Suppressor macrophage (primary cell): Measurements from ENCODE around the gene CATSPERZ.
A peak's percentile ranks its signal among the peaks of the same experiment; 100 is the strongest.

ENCODE experiments used
- DNase-seq, 4 experiments: peaks; one replicate each; pipeline ENCODE4 v3.0.0-alpha.2; 2020 to 2022

CATSPERZ gene

GRCh38 chr11:64285885-64286800, 14.0 kb upstream of the CATSPERZ start:
- peak in 1 of 4 experiments; percentile 14 for DNase-seq

- DNase-seq, result no peak
Measured at GRCh38 chr11:64286801-64287159, 13.4 kb upstream of the CATSPERZ start.

GRCh38 chr11:64287676-64288352, 12.3 kb upstream of the CATSPERZ start:
- no peak for DNase-seq

DNA sequence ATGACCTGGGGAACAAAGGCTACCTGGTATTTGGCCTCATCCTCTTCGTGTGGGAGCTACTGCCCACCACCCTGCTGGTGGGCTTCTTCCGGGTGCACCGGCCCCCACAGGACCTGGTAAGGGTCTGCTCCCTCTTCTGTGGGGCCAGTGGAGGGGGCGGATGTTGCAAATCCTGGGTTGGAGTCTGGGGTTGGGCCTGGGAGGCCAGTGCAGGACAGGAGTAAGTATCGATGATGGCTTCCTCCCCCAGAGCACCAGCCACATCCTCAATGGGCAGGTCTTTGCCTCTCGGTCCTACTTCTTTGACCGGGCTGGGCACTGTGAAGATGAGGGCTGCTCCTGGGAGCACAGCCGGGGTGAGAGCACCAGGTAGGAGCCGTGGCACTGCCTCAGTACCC, 11.8 kb upstream of the CATSPERZ start:
- no peak for DNase-seq

DNA sequence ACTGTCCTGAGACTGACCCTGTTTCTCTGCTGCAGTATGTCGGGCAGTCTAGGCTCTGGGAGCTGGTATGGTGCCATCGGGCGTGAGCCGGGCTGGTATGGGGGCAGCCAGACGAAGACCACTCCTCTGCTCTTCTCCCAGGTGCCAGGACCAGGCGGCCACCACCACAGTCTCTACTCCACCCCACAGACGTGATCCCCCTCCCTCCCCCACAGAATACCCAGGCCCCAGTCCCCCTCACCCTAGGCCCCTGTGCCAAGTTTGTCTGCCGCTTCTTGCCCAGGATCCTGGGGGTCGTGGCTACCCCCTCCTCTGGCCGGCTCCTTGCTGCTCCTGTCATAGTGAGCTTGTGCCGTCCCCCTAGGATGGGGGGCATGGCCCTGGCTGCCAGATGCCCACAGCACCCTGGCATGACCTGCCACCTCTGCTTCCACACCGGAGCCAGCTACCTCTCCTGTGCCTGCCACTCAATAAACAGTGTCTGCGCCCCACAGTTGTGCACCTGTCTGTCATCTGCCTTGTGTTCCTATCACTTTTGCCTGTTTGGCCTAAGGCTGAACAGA, 11.1 kb upstream of the CATSPERZ start:
- DNase-seq, result no peak

GRCh38 chr11:64290352-64291261, 9.6 kb upstream of the CATSPERZ start:
- peak in 1 of 4 experiments; percentile 3 for DNase-seq

DNA sequence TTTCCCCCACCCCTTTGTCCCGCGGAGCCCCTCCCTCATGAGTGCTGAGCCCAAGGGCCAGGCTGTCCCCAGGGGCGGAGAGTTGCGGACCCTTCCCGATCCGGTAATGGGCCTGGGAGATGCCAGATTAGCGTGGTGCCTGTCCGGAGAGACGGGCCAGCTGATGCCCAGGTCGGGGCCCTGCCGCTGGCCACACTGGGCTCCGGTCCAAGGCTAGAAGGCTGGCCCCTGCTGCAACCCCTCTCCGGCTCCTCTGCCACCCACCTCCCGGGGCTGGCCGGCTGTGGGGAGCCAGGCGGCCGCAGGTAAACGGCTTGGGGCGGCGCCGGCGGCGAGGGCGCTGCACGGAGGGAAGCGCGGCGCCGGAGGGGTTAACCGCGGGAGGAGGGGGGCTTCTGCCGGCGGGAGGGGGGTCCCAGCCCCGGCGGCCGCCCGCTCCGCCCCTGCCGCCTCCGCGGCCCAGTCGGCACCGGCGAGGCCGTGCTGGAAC, 8.9 kb upstream of the CATSPERZ start, which contains the start of gene KCNK4:
TSS of gene KCNK4 (plus strand) at position 41 of the 490 bp plus-strand sequence. CDS start 1,717 bp downstream, outside the sequence.
- peak in 1 of 4 experiments; percentile 5 for DNase-seq

GRCh38 chr11:64291752-64292459, 8.3 kb upstream of the CATSPERZ start:
- DNase-seq, result peak in 2 of 4 experiments; percentile 19 to 28

DNA sequence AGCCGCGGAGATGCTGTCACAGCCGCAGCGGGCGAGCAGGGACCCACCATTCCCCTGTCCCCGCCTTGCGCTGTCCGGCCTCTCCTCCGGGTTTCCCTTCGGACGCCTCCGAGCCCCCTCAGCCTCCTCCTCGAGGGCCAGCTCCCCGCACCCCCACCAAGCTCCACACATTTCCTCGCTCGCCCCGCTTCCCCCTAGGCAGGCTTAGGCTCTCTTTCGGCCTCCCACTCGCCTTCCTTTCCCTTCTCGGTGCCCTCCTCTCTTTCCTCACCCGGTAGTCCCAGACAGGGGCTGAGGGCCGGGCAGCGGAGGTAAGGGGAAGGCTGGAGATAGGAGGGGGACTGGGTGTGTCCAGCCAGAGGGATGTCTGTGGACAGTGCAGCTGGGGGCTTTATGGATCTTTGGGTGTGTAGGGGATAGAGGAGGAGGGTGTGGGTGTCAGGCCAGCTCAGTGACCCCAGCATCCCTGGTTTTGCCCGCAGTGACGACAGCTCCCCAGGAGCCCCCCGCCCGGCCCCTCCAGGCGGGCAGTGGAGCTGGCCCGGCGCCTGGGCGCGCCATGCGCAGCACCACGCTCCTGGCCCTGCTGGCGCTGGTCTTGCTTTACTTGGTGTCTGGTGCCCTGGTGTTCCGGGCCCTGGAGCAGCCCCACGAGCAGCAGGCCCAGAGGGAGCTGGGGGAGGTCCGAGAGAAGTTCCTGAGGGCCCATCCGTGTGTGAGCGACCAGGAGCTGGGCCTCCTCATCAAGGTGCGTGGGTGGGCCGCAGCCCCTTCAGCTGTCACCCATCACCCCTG, 7.5 kb upstream of the CATSPERZ start:
- DNase-seq, result peak in 3 of 4 experiments; percentile 41 to 58 (median 48)

DNA sequence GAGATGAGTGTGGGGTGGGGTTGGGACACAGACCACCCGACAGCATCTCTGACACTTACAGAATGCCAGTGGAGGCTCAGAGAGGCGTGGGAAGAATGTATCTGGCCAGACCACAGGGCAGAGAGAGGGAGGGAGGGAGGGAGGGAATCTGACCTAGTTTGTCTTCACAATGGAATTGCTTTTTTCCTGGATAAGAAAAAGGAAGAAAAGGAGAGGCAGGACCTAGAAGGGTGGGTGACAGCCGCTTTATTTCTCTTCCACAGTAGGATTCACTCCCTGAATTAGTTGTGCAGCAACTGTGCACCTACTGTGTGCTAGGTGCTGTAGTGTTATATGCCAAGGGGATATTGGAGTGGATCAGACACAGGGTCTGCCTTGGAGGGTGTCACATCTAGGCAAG, 5.4 kb upstream of the CATSPERZ start:
- DNase-seq, result no peak

DNA sequence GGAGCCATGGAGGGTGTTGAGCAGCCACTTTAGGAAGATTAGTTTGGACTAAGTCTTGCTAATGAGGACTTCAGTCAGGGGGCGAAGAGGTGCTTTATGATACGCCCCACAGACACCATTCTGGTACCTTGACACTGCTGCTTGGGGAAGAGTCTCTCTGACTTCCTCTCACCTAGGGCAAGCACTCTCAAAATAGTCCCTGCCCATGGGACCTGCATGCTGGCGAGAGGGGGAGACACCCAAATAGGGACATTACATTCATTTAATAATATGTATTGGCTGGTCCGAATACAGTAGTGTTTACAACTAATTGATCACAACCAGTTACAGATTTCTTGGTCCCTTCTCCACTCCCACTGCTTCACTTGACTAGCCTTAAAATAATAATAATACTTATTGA, 4.4 kb upstream of the CATSPERZ start:
- DNase-seq, result no peak

GRCh38 chr11:64296236-64296635, 3.9 kb upstream of the CATSPERZ start:
- peak in 1 of 4 experiments; percentile 9 for DNase-seq

- DNase-seq, result peak; percentile 33 to 64 (median 50)
Measured at GRCh38 chr11:64296830-64297698, 3.1 kb upstream of the CATSPERZ start.

- DNase-seq, result peak in 1 of 4 experiments; percentile 48
Measured at GRCh38 chr11:64297699-64298358, 2.3 kb upstream of the CATSPERZ start.

DNA sequence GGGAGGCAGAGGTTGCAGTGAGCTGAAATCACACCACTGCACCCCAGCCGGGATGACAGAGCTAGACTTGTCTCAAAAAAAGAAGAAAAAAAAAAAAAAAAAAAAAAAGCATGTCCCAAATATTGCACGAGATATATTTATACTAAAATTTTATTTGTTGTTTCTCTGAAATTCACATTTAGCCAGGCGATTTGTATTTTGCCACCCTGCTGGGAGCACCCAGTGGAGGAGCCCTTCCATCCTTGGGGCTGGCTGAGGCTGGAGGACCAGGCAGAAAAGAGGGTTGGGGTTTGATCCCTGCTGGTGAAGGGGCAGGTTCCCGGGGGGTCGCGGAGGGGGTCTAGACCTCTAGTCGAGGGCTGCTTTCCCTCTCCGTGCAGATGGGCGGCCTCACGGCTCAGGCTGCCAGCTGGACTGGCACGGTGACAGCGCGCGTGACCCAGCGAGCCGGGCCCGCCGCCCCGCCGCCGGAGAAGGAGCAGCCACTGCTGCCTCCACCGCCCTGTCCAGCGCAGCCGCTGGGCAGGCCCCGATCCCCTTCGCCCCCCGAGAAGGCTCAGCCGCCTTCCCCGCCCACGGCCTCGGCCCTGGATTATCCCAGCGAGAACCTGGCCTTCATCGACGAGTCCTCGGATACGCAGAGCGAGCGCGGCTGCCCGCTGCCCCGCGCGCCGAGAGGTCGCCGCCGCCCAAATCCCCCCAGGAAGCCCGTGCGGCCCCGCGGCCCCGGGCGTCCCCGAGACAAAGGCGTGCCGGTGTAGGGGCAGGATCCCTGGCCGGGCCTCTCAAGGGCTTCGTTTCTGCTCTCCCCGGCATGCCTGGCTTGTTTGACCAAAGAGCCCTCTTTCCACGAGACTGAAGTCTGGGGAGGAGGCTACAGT, 952 bp upstream of the CATSPERZ start:
- peak; percentile 35 to 78 (median 60) for DNase-seq

DNA sequence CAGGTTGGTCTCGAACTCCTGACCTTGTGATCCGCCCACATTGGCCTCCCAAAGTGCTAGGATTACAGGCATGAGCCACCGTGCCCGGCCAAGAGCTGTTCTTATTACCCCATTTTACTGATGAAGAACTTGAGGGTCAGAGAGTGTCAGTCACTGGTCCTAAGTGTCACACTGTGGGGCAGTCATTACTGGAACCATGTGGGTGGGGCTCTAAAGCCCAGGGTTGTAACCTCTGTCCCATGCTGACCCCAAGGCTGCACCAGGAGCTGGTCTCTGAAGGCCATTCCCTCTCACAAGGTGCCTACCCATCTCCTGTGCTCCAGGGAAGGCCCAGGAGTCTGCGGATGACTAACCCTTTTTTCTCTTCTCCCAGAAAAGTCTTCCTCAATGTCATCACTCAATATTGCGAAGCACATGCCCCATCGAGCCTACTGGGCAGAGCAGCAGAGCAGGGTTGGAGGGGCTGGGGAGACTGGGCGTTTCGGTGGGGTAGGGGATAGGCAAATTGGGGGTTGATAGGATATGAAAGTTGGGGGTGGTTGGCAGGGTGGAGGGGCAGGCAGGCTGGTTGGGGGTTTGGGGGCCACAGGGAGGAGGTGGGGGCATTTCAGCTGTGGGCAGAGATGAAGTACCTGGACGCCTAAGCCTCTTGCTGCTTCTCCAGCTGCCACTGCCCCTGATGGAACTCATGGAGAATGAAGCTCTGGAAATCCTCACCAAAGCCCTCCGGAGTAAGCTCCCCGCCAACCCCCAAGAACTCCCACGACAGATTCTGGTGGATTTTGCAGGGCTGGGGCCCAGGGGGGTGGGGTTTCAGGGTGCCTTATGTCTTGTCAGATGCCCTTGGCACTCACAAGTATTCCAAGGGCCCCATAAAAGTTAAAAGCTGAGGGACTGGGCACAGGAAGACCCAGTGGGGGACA, 3.2 kb downstream of the CATSPERZ start:
- no peak for DNase-seq

DNA sequence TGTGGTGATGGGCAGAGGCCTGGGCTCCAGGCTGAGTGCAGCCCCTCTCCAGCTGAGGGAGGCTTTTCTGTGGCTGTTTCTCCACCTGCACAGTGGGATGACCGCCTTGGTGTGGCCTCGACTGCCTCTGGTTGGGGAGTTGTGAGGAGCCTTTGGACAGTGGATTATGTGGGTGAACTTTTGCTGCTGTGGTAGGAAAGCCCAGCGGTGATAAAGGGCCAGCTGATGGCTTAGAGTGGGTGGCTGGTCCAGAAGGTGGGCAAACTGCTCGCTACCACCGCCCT, 3.8 kb downstream of the CATSPERZ start:
- DNase-seq, result no peak
